ENCODE results near the gene MAPK10. TPM values are rescaled to one million over a fixed set of nuclear protein-coding genes. Genes with fewer than 3 reads are reported as not detected.

Gene MAPK10
- polyA plus RNA-seq, 2 of the 4 experiments (the other 2 are of a cell fraction) = 1.4 to 3.4 TPM

DNA sequence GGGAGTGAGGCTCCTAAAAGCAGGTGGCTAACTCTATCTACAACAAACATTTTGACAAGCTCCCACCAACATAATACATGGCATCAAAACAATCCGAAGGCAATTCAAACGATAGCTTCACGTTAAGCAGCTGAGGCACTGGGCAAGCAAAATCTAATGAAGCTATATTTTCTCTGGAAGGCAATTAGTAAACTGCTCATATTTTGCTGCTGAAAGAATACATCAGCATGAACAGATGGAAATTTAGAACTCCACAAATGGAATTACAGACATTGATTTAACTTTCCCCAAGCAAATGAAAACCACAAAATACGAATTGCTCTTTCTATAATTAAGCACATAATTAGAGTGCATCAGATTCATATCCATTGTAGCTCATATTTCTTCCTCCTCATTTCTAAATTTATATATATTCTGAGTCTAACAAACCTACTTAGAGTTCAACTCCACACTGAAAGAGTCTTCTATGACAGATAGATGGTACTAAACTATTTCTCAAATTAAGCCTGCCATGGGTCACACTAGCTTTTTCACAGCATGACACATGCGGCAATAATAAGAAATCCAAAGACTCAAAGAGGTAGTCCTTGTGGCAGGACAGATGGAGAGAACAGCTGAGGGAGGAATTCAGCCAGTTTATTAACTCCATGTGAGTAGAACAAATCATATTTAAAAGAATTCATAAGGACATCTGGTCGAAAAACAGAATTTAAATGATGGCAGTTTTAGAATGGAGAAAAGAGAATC is 305.4 kb downstream of the MAPK10 start:
- Histone ChIP-seq H3K27ac (peak overlapping the region in 1 of 2 experiments; percentile 48; a peak in 3 of 6 replicates), H3K9me3 (no peaks in the 10 kb centered on the region), H3K4me1 (peaks cover 21% of the 10 kb centered on the region; the same call in 2 of the 3 replicates), H3K4me2 (no peak overlapping the region), H3K4me3 (no peak overlapping the region)
- FAIRE-seq (no peak), ATAC-seq (no peak), DNase-seq (ENCODE audit: low read depth in 1 of 2, low spot score in 1 of 2) (no peak)
- POLR2A ChIA-PET = no interaction called here
- CTCF ChIA-PET = no interaction called here
- 77% methylated on average over 6 of the region's 6 CpGs for WGBS (ENCODE audit: missing lambda C conversion rate)
- no peak for TF ChIP-seq RFX5 (IDR thresholded peaks at IDR 0.05)
- no peak for TF ChIP-seq MAFK (IDR thresholded peaks at IDR 0.05; ENCODE audit: partially characterized antibody)
- TF ChIP-seq, protein P1, sequence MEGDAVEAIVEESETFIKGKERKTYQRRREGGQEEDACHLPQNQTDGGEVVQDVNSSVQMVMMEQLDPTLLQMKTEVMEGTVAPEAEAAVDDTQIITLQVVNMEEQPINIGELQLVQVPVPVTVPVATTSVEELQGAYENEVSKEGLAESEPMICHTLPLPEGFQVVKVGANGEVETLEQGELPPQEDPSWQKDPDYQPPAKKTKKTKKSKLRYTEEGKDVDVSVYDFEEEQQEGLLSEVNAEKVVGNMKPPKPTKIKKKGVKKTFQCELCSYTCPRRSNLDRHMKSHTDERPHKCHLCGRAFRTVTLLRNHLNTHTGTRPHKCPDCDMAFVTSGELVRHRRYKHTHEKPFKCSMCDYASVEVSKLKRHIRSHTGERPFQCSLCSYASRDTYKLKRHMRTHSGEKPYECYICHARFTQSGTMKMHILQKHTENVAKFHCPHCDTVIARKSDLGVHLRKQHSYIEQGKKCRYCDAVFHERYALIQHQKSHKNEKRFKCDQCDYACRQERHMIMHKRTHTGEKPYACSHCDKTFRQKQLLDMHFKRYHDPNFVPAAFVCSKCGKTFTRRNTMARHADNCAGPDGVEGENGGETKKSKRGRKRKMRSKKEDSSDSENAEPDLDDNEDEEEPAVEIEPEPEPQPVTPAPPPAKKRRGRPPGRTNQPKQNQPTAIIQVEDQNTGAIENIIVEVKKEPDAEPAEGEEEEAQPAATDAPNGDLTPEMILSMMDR (IDR thresholded peaks at IDR 0.05) = no peak
- TF ChIP-seq FOXS1 (CRISPR knock-in tag; IDR thresholded peaks at IDR 0.05) = no peak
- TF ChIP-seq, protein P2, sequence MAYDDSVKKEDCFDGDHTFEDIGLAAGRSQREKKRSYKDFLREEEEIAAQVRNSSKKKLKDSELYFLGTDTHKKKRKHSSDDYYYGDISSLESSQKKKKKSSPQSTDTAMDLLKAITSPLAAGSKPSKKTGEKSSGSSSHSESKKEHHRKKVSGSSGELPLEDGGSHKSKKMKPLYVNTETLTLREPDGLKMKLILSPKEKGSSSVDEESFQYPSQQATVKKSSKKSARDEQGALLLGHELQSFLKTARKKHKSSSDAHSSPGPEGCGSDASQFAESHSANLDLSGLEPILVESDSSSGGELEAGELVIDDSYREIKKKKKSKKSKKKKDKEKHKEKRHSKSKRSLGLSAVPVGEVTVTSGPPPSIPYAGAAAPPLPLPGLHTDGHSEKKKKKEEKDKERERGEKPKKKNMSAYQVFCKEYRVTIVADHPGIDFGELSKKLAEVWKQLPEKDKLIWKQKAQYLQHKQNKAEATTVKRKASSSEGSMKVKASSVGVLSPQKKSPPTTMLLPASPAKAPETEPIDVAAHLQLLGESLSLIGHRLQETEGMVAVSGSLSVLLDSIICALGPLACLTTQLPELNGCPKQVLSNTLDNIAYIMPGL (CRISPR knock-in tag; IDR thresholded peaks at IDR 0.05; ENCODE audit: borderline replicate concordance) = no peak
- no peak for TF ChIP-seq FOSL2 (IDR thresholded peaks at IDR 0.05)
- no peak for TF ChIP-seq FOSL2 (CRISPR knock-in tag; IDR thresholded peaks at IDR 0.05)
- TF ChIP-seq POLR2AphosphoS2 (conservative IDR thresholded peaks at IDR 0.05; ENCODE audit: low read length) = no peak
- no peak for TF ChIP-seq ZC3H11A (IDR thresholded peaks at IDR 0.05)
- TF ChIP-seq, protein P3, sequence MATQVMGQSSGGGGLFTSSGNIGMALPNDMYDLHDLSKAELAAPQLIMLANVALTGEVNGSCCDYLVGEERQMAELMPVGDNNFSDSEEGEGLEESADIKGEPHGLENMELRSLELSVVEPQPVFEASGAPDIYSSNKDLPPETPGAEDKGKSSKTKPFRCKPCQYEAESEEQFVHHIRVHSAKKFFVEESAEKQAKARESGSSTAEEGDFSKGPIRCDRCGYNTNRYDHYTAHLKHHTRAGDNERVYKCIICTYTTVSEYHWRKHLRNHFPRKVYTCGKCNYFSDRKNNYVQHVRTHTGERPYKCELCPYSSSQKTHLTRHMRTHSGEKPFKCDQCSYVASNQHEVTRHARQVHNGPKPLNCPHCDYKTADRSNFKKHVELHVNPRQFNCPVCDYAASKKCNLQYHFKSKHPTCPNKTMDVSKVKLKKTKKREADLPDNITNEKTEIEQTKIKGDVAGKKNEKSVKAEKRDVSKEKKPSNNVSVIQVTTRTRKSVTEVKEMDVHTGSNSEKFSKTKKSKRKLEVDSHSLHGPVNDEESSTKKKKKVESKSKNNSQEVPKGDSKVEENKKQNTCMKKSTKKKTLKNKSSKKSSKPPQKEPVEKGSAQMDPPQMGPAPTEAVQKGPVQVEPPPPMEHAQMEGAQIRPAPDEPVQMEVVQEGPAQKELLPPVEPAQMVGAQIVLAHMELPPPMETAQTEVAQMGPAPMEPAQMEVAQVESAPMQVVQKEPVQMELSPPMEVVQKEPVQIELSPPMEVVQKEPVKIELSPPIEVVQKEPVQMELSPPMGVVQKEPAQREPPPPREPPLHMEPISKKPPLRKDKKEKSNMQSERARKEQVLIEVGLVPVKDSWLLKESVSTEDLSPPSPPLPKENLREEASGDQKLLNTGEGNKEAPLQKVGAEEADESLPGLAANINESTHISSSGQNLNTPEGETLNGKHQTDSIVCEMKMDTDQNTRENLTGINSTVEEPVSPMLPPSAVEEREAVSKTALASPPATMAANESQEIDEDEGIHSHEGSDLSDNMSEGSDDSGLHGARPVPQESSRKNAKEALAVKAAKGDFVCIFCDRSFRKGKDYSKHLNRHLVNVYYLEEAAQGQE (IDR thresholded peaks at IDR 0.05) = no peak
- no peak for TF ChIP-seq CBX8 (IDR thresholded peaks at IDR 0.05)
- no peak for TF ChIP-seq JUN (IDR thresholded peaks at IDR 0.05)
- TF ChIP-seq JUNB (IDR thresholded peaks at IDR 0.05) = no peak
- TF ChIP-seq RAD21 (conservative IDR thresholded peaks at IDR 0.05 in 1 of 2, IDR thresholded peaks at IDR 0.05 in 1 of 2) = no peak
- no peak for TF ChIP-seq FOSB (CRISPR knock-in tag; IDR thresholded peaks at IDR 0.05)
- TF ChIP-seq, protein P4, sequence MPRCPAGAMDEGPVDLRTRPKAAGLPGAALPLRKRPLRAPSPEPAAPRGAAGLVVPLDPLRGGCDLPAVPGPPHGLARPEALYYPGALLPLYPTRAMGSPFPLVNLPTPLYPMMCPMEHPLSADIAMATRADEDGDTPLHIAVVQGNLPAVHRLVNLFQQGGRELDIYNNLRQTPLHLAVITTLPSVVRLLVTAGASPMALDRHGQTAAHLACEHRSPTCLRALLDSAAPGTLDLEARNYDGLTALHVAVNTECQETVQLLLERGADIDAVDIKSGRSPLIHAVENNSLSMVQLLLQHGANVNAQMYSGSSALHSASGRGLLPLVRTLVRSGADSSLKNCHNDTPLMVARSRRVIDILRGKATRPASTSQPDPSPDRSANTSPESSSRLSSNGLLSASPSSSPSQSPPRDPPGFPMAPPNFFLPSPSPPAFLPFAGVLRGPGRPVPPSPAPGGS (IDR thresholded peaks at IDR 0.05) = no peak

DNA sequence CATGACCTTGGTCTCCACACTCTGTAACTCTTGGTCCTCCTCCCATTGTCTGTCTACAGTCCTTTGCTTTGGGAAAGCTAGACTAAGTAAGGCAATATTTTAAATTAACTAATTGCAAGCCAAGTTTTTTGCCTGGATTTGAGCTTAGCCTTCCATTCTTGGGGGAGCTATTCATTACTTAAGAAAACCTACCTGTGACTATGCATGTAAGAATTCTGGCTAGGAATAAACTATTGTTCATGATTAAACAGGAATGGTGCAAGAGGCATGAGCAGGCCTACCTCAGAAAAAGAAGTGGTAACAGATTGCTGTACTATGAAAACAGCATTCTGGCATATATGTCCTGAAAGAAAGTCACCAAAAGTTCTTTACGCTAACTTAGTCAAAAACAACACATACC is 309.4 kb downstream of the MAPK10 start:
- WGBS (ENCODE audit: missing lambda C conversion rate) = 93% methylated on average over 1 of the region's 1 CpG
- ChIA-PET CTCF (interaction anchor here (4.7 kb wide), 1 partner anchor 254 kb away, joined by 23 read pairs; no protein-coding TSS in a partner anchor), POLR2A (no interaction called here)

More for the DNA sequence above, 309.4 kb downstream of the MAPK10 start:
- no peak overlapping the region for H3K27ac ChIP-seq
- no peak overlapping the region for H3K4me2 ChIP-seq
- no peaks in the 10 kb centered on the region for H3K9me3 ChIP-seq
- FAIRE-seq (no peak), DNase-seq (ENCODE audit: low read depth in 1 of 2, low spot score in 1 of 2) (no peak), ATAC-seq (no peak)
- H3K4me3 ChIP-seq = no peak overlapping the region
- no peak for TF ChIP-seq RARB (CRISPR knock-in tag; IDR thresholded peaks at IDR 0.05)
- TF ChIP-seq EHF (CRISPR knock-in tag; IDR thresholded peaks at IDR 0.05) = no peak
- TF ChIP-seq EP300 (IDR thresholded peaks at IDR 0.05) = no peak
- TF ChIP-seq MAZ (IDR thresholded peaks at IDR 0.05; ENCODE audit: borderline replicate concordance, low read depth, low read length) = no peak
- TF ChIP-seq CBX8 (IDR thresholded peaks at IDR 0.05) = no peak
- no peak for TF ChIP-seq HOXB13 (CRISPR knock-in tag; IDR thresholded peaks at IDR 0.05; ENCODE audit: low read depth)
- TF ChIP-seq FOSL2 (IDR thresholded peaks at IDR 0.05) = no peak
- TF ChIP-seq FOSL2 (CRISPR knock-in tag; IDR thresholded peaks at IDR 0.05) = no peak
- TF ChIP-seq GATA3 (IDR thresholded peaks at IDR 0.05; ENCODE audit: borderline replicate concordance) = no peak
- no peak for TF ChIP-seq HDAC2 (IDR thresholded peaks at IDR 0.05)
- no peak for TF ChIP-seq HOXA7 (CRISPR knock-in tag; IDR thresholded peaks at IDR 0.05)
- H3K4me1 ChIP-seq = peaks cover 8% of the 10 kb centered on the region; the same call in 1 of the 3 replicates
